Measurements from ENCODE around the gene AGFG2.

Gene AGFG2

DNA sequence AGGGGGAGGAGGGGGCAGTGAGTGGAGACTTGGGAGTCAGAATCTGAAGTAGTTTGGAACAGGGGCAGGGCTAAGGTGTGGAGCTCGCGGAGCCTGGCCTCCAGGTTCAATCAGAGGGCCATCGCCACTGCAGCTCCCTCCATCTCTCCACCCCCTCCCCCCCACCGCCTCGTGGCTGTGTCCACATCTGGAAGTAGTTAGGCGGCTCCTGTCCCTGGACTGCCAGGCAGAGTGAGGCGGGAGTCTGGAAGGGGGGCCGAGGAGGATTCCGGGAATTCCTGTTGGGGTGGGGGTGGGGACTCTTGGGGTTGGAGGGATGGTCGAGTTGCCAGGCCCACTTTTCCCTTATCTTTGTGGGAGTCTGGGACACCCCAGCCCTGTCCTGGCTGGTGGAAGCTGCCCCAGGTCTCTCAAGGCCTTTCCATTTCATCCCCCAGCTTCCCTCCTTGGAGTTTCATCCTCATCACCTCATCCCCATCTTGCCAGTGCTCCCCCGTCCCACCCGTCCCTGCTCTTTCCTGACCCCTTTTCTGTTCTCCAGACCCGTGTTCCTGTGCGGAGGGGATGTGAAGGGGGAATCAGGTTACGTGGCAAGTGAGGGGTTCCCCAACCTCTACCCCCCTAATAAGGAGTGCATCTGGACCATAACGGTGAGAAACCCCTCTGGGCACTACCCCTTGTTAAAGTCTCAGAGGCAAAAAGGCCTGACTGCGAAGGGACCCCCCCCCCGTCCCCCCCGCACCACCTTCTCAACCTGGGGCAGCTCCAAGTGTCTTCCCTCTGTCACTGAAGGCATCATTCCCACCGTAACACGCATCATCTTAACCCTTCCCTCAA is 64.1 kb downstream of the AGFG2 start:
- ChIA-PET CTCF (interaction anchor here (1.1 to 5.5 kb wide), 11 partner anchors 9 to 198 kb away, joined by 3 to 33 read pairs (median 5); partner anchors contain the start of genes MOSPD3 and POP7), POLR2A (interaction anchor here (0.5 to 3.2 kb wide), 10 partner anchors 9 to 272 kb away, joined by 3 to 48 read pairs (median 3); partner anchors contain the start of genes FBXO24, LRCH4, MOSPD3 and SRRT)
- DNase-seq (ENCODE audit: low read depth, low spot score): peak; percentile 47
- peak overlapping the region; percentile 98 for H3K4me3 ChIP-seq (ENCODE audit: low read depth, low read length)
- TF ChIP-seq, protein P1, sequence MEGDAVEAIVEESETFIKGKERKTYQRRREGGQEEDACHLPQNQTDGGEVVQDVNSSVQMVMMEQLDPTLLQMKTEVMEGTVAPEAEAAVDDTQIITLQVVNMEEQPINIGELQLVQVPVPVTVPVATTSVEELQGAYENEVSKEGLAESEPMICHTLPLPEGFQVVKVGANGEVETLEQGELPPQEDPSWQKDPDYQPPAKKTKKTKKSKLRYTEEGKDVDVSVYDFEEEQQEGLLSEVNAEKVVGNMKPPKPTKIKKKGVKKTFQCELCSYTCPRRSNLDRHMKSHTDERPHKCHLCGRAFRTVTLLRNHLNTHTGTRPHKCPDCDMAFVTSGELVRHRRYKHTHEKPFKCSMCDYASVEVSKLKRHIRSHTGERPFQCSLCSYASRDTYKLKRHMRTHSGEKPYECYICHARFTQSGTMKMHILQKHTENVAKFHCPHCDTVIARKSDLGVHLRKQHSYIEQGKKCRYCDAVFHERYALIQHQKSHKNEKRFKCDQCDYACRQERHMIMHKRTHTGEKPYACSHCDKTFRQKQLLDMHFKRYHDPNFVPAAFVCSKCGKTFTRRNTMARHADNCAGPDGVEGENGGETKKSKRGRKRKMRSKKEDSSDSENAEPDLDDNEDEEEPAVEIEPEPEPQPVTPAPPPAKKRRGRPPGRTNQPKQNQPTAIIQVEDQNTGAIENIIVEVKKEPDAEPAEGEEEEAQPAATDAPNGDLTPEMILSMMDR (IDR thresholded peaks at IDR 0.05; ENCODE audit: insufficient read depth, low read length, missing control alignments): no peak

DNA sequence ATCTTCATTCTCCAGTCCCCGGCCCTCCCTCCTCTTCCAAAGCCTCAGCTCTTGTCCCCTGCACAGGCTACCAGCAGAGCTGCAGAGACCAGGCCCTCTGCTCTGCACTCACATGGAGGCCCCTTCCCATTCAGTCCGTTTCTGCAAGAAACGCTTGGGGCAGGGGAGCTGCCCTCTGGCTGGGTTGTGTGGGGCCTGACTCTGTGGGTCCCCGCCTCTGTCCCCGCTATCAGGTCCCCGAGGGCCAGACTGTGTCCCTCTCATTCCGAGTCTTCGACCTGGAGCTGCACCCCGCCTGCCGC is 64.7 kb downstream of the AGFG2 start:
- ChIA-PET CTCF (interaction anchor here (0.6 to 5.5 kb wide), 9 partner anchors 9 to 138 kb away, joined by 3 to 33 read pairs (median 7); partner anchors contain the start of genes MOSPD3 and POP7), POLR2A (interaction anchor here (0.5 to 3.2 kb wide), 5 partner anchors 9 to 96 kb away, joined by 3 to 48 read pairs (median 4); partner anchors contain the start of genes FBXO24, LRCH4 and MOSPD3)
- DNase-seq (ENCODE audit: low read depth, low spot score): no peak
- TF ChIP-seq, protein P1 (IDR thresholded peaks at IDR 0.05; ENCODE audit: insufficient read depth, low read length, missing control alignments): no peak
- H3K4me3 ChIP-seq (ENCODE audit: low read depth, low read length): peak overlapping the region; percentile 98

DNA sequence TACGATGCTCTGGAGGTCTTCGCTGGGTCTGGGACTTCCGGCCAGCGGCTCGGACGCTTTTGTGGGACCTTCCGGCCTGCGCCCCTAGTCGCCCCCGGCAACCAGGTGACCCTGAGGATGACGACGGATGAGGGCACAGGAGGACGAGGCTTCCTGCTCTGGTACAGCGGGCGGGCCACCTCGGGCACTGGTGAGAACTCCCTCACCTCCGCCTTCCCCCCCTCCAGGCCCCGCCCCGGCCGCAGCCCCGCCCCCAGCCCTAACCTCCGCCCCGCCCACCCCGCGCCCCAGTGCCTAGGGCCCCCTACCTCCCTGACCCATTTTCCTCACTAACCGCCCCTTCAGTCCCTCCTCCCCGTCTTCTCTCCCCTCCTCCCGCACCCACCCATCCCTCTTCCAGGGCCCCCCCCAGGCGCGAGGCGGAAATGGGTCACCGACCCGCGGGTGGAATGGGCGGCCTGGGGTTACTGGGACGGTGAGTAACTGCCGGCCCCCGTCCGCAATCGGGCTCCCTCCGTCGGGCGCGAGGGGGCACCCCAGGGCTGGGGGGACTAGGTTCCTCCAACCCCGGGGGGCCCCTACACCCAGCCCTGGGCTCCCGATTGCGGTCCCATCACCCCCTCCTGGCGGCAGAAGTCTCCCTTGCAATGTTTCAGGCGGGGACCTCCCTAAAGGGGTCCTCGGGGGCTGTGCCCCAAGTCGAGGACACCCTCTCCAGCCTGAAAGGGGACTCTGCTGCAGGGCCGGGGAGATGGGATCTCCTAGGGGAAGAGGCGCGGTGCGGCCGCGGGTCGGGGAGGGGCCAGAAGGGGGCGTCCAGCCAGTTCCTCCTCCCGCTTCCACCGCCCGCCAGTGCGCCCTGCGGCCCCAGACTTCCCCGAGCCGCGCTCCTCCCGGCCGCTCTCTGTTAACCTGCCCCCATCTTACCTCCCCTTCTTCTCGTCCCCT is 65.3 kb downstream of the AGFG2 start:
- ChIA-PET POLR2A (interaction anchor here (1.3 to 3.2 kb wide), 3 partner anchors 8 to 19 kb away, joined by 4 to 48 read pairs (median 10); partner anchors contain the start of genes FBXO24, LRCH4 and MOSPD3), CTCF (interaction anchor here (0.6 to 5.5 kb wide), 10 partner anchors 8 to 139 kb away, joined by 3 to 33 read pairs (median 4); partner anchors contain the start of genes MOSPD3 and POP7)
- DNase-seq (ENCODE audit: low read depth, low spot score): no peak
- peak overlapping the region; percentile 98 for H3K4me3 ChIP-seq (ENCODE audit: low read depth, low read length)
- TF ChIP-seq, protein P1 (IDR thresholded peaks at IDR 0.05; ENCODE audit: insufficient read depth, low read length, missing control alignments): peak; percentile 48

DNA sequence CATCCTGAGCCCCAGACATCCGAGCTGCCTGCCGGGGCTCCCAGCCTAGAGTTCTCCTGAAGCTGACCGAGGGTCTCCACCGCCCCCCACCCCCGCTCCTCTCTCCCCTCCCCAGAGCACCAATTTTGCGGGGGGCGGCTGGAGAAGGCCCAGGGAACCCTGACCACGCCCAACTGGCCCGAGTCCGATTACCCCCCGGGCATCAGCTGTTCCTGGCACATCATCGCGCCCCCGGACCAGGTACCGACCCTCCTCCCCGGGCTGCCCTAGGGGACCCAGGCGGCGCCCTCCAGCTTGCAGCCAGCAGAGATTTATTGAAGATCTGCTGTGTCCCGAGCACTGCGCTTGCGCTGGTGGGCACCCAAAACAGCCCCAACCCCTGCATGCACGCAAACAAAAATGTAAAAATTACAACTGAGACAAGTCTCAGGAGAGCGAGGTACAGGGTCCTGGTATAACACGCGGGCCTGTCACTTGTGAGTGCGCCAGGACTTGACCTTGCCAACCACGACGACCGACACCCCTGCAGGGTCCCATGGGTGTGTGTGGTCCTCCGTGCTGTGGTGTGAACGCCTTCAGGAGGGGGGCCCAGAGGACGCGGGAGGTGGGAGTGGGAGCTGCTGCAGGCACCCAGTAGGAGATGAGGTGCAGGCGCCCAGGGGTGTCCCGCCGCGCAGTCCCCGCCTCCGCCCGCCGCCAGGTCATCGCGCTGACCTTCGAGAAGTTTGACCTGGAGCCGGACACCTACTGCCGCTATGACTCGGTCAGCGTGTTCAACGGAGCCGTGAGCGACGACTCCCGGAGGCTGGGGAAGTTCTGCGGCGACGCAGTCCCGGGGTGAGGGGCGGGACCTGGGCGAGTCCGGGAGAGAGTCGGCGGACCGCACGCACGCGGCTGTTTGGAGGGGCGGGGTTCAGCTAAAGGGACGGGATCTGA is 66.2 kb downstream of the AGFG2 start:
- peak overlapping the region; percentile 98 for H3K4me3 ChIP-seq (ENCODE audit: low read depth, low read length)
- DNase-seq (ENCODE audit: low read depth, low spot score): no peak
- ChIA-PET CTCF (interaction anchor here (1.0 to 5.5 kb wide), 7 partner anchors 8 to 200 kb away, joined by 3 to 33 read pairs (median 3); partner anchors contain the start of gene POP7), POLR2A (no interaction called here)
- TF ChIP-seq, protein P1 (IDR thresholded peaks at IDR 0.05; ENCODE audit: insufficient read depth, low read length, missing control alignments): no peak

DNA sequence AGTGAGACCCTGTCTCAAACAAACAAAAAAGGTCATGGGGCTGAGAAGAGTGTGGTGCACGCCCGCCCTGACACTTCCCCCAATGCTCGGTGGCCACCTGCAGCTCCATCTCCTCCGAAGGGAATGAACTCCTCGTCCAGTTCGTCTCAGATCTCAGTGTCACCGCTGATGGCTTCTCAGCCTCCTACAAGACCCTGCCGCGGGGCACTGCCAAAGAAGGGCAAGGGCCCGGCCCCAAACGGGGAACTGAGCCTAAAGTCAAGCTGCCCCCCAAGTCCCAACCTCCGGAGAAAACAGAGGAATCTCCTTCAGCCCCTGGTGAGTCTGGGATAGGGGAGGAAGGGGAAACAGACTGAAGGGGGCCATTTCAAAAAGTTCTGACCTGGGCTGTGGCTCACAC is 67.3 kb downstream of the AGFG2 start:
- POLR2A ChIA-PET: interaction anchor here (1.0 kb wide), 1 partner anchor 70 kb away, joined by 3 read pairs; no protein-coding TSS in a partner anchor
- CTCF ChIA-PET: interaction anchor here (0.8 to 5.5 kb wide), 4 partner anchors 17 to 245 kb away, joined by 3 to 33 read pairs (median 4); no protein-coding TSS in a partner anchor
- no peak overlapping the region for H3K4me3 ChIP-seq (ENCODE audit: low read depth, low read length)
- DNase-seq (ENCODE audit: low read depth, low spot score): no peak
- TF ChIP-seq, protein P1 (IDR thresholded peaks at IDR 0.05; ENCODE audit: insufficient read depth, low read length, missing control alignments): no peak
